ENCODE measurements around the gene RHD.
"Not testable (repeated sequence)": the region's sequence is repeated elsewhere in the genome, so short reads cannot be mapped to it uniquely, and the experiment has no call there.

The RHD gene

DNA sequence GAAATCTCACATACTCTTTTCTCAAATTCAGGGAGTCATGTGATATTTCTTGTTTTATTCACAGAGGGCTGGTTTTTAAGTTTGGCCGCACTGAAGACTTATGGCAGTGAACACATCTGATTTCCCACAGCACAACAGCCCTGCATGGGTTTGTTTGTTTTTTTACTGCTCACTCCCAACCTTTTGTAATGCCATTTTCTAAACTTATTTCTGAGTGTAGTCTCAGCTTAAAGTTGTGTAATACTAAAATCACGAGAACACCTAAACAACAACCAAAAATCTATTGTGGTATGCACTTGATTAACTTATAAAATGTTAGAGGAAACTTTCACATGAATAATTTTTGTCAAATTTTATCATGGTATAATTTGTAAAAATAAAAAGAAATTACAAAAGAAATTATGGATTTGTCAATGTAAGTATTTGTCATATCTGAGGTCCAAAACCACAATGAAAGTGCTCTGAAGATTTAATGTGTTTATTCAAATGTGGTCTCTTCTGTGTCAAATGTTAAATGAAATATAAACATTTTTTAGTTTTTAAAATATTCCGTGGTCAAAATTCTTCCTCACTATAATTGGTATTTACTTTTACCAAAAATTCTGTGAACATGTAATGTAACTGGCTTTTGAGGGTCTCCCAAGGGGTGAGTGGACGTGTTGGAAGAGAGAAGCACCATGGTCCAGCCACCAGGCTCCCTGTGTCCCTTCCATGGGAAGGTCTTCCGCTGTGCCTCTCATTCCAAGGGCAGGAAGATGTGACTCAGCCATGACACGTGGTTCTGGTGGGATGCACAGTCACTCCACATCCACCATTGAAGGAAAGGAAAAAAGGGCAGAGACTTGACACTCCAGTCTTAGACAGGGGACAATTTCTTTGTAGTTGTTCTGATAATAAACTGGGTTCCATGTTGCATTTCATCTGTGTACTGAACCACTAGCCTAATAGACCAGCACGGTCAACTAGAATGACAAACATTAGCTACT is 88.6 kb downstream of the RHD start:
- no peak for DNase-seq

DNA sequence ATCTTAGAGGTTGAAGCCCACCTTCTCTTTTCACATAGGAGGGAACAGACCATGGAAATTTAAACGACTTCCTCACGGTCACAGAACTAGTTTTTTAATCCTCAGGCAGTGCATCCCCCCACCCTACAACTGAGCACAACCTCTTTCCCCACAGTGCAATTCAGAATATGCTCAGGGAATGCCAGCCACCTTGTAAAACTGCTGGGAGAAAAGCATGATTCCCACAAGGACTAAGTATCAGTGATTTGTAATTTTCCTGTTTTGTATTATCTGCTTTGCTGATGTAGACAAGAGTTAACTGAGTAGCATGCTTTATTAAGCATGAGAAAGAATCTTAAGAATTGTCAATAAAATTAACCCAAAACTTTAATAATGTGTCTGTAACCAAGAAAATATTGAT is 89.6 kb downstream of the RHD start:
- no peak for DNase-seq

DNA sequence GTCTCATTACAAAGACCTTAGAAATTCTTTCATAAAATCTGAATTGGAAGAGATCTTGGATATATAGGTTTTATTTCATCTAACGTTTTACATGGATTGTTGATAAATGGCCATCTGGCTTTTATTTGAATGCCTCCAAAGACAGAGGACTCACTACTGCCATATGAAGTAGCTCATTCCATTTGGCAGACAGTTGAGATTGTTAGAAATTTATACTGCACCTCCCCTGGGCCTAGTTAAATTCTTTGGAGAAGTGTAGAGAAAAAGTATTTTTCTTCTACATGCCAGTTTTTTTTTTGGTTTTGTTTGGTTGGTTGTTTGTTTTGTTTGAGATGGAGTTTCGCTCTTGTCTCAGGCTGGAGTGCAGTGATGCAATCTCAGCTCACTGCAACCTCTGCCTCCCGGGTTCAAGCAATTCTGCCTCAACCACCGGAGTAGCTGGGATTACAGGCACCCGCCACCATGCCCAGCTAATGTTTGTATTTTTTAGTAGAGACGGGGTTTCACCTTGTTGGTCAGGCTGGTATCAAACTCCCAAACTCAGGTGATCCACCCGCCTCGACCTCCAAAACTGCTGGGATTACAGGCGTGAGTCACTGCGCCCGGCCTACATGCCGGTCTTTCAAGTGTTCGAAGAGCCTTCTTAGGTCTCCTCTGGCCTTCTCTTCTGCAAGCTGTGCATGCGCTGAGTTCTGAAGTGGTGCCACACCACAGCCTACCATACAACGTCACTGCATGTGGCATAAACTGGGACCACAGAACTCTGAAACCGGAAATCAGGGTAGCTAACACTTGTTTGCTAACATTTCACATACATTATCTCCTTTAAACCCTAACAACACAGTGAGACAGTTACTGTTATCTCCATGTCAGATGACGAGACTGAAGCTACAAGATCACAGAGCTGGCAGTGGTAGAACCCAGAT is 90.6 kb downstream of the RHD start:
- DNase-seq, result not testable (repeated sequence)

DNA sequence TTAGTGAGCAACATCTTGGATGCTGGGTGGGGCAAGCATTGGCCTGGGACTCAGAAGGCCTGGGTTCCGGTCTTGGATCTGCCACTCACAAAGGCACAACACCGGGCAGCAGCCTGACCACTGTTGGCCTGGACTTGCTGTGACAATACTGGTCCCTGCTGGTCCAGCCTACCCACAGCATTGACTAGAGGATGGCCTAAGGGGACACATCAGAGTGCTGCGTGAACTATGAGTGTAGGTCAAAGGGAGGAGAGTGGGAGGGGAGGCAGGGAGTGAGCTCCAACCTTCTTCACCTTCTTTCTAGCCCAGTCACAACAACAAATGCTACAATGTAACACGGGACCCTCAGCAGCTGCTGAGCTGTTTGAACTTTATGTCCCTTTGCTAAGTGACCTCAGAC is 96.9 kb downstream of the RHD start:
- DNase-seq, result no peak

DNA sequence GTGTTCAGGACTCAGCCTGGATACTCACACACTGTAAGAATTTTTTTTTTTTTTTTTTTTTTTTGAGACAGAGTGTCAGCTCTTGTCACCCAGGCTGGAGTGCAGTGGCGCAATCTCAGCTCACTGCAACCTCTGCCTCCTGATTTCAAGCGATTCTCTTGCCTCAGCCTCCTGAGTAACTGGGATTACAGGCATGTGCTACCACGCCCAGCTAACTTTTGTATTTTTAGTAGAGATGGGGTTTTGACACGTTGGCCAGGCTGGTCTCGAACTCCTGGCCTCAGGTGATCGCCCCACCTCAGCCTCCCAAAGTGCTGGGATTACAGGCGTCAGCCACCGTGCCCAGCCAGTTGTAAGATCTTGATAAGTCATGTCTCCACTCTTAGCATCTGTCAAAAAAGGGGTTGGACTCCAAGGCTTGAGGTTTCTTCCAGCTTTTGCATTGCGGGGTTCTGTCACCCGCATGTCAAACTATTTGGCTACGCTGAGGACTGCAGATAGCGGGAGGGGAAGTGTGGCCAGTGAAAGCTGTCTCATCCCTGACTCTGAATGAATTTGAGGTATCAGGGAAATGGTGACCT is 97.5 kb downstream of the RHD start:
- not testable (repeated sequence) for DNase-seq

DNA sequence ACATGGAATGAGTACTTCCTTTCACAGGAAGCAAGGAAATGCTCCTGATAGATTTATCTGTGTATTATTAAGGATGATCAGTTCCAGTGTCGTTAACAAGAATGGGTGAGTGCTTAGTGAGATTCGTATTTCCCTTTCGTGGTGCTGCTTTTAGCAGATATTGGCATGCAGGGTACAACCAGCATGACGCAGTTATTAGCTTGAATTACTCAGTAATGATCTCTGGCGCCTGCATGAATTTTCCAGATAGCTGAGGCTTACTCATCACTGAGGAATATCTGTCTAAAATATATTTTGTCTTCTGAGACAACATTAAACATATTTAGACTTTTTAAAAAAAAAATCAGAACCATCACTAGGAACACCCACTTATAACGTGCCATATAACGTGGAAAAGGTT is 99.4 kb downstream of the RHD start:
- DNase-seq, result not testable (repeated sequence)

DNA sequence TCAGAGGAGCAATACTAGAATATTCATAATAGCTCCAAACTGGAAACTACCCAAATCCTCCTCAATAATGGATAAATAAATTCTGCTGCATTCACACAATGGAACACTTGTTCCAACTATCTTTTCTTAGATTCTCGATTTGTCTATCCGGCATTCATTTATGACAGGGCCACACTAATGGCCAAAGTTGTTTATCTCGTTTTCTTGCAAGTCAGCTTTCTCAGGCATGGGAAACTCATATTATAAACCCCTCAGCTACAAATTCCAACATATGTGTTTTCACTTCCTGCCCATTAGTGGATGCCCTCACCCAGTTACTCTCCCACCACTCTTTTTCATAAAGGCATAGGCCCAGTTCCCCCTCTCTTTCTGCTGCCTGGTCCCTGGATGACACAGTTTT is 106.1 kb downstream of the RHD start:
- not testable (repeated sequence) for DNase-seq

Measured in NCI-H1092 (cell line).